Hindlimb muscle (tissue), 1 donor: ENCODE data around the gene DNM3. TPM values are rescaled to one million over a fixed set of nuclear protein-coding genes. Genes with fewer than 3 reads are reported as not detected.

ENCODE experiments used
- polyA plus RNA-seq: library from polyadenylated mRNA; unstranded; fragments of 120-200 nt; gene quantifications from one replicate; pipeline ENCODE4 v1.2.1, GENCODE V29; 2013; ENCODE audit not compliant: insufficient read length

DNM3 gene
- polyA plus RNA-seq, 1 donor, result 1.9 TPM

Other genes with a start within 250 kb of the DNM3 start
- not detected for gene MYOCOS, start 219.3 kb upstream of the DNM3 start, polyA plus RNA-seq
- 2.4 TPM for gene MYOC, start 188.8 kb upstream of the DNM3 start, polyA plus RNA-seq
- 7.8 TPM for gene VAMP4, start 99.4 kb upstream of the DNM3 start, polyA plus RNA-seq
- 20.3 TPM for gene METTL13, start 59.8 kb upstream of the DNM3 start, polyA plus RNA-seq